Gastrocnemius medialis (tissue), 4 donors: ENCODE measurements around the gene AQP6. TPM values are rescaled to one million over a fixed set of nuclear protein-coding genes. Genes with fewer than 3 reads are reported as not detected.

Experiments used
- ATAC-seq, 2 donors: fragments of 150-250 bp; one replicate each; pipeline ENCODE4 v1.9.1; 2016
- DNase-seq, 2 donors: peaks; one replicate each; pipeline ENCODE4 v3.0.0-alpha.2; 2019
- H3K27ac ChIP-seq, 4 donors: fragments of 200-600 bp; sonication (generic); 1 replicate in 1 of 4; 2 replicates in 3 of 4; pipeline ENCODE4 v1.5.1; 2016 to 2018; ENCODE audit warnings: mild to moderate bottlenecking in 2 of 4, moderate library complexity in 1 of 4
- H3K27me3 ChIP-seq, 3 donors: fragments of 200-600 bp; sonication (generic) in 2 of 3; 1 replicate in 1 of 3; 2 replicates in 2 of 3; pipeline versions ENCODE4 v1.5.1 to v1.6.0; 2016 to 2019; ENCODE audit warnings: mild to moderate bottlenecking in 1 of 3, moderate library complexity in 1 of 3
- H3K36me3 ChIP-seq, 2 donors: fragments of 200-600 bp; sonication (generic) in 1 of 2; one replicate each; pipeline ENCODE4 v1.5.1; 2017 to 2018
- H3K4me1 ChIP-seq, 2 donors: fragments of 200-600 bp; sonication (generic) in 1 of 2; one replicate each; pipeline ENCODE4 v1.5.1; 2016 to 2017; ENCODE audit warnings: mild to moderate bottlenecking in 2 of 2
- H3K4me3 ChIP-seq, 4 donors: fragments of 200-600 bp; sonication (generic) in 3 of 4; 1 replicate in 1 of 4; 2 replicates in 3 of 4; pipeline ENCODE4 v1.5.1; 2016 to 2019; ENCODE audit warnings: mild to moderate bottlenecking in 2 of 4
- H3K9me3 ChIP-seq, 3 donors: fragments of 200-600 bp; sonication (generic) in 2 of 3; 1 replicate in 1 of 3; 2 replicates in 2 of 3; pipeline ENCODE4 v1.5.1; 2016 to 2019
- POLR2A ChIP-seq, 2 donors: fragments of 450-650 bp; IDR thresholded peaks; one replicate each; pipeline ENCODE4 v1.6.1; 2017; ENCODE audit warnings: antibody characterized with exemption in 2 of 2, mild to moderate bottlenecking in 2 of 2, moderate library complexity in 2 of 2
- in situ Hi-C, 4 donors: fragments of 200-750 bp; cut with MboI; loops; one replicate each; pipeline versions ENCODE4 v1.15.0 to v1.8.0; 2017; ENCODE audit warnings: low sequenced_read_pairs in 4 of 4
- intact Hi-C: fragments of 100-400 bp; cut with DNase I; formaldehyde crosslinking; loops from one replicate; pipeline ENCODE4 v1.15.1; 2023; ENCODE audit warnings: low total_unique reads
- total RNA-seq, 4 donors: library from RNA; depleted of rRNA; stranded (reverse); fragments of >200 nt; gene quantifications; one replicate each; pipeline versions ENCODE4 v1.1.0 to v1.2.3, GENCODE V29; 2016
- TF ChIP-seq, protein P1 (sequence below), 5 experiments: fragments of 450-650 bp in 3 of 5; fragments of 200-600 bp in 2 of 5; sonication (generic) in 2 of 5; IDR thresholded peaks in 4 of 5; conservative IDR thresholded peaks in 1 of 5; 1 replicate in 4 of 5; 2 replicates in 1 of 5; pipeline ENCODE4 v1.5.1; 2016 to 2019; ENCODE audit warnings: antibody characterized with exemption in 5 of 5, mild to moderate bottlenecking in 3 of 5, moderate library complexity in 3 of 5

Gene AQP6
- total RNA-seq, 4 donors from 2014 or later, result not detected

DNA sequence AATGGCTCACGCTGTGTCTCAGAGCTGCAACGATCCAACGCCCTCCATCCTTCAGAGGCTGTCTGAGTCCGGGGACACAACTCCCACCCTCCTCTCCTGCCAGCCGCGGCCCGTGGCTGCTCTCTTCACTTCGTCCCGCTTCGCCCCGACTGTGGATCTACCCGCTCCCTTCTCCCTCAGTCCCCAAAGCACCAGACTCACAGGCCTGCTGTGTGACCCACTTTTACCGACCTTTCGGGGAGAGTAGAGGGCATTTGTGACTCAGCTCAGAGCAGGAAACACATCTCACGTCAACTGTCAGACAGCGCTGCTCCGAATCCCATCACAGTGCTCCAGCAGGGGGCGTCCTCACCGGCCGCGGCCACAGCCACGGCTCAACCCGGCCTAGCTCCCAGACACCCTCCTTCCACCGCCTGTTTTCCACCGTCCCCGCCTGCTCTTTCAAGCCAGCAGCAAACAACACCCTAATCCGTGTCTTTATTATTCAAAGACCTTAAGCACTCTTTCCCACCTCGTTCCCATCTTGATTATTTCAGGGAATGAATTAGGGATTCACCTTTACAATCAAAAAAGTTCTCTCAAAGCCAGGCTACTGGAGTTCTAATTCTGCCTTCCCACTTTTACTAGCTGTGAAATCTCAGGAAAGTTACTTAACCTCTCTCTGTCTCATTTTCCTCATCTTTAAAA is 27.2 kb upstream of the AQP6 start:
- Histone ChIP-seq H3K36me3 (no peaks in the 10 kb centered on the region), H3K27me3 (no peaks in the 10 kb centered on the region), H3K27ac (no peak overlapping the region), H3K4me1 (no peaks in the 10 kb centered on the region), H3K9me3 (no peaks in the 10 kb centered on the region), H3K4me3 (peak overlapping the region in 3 of 4 donors; percentile 22 to 32 (median 23))
- TF ChIP-seq, protein P1, sequence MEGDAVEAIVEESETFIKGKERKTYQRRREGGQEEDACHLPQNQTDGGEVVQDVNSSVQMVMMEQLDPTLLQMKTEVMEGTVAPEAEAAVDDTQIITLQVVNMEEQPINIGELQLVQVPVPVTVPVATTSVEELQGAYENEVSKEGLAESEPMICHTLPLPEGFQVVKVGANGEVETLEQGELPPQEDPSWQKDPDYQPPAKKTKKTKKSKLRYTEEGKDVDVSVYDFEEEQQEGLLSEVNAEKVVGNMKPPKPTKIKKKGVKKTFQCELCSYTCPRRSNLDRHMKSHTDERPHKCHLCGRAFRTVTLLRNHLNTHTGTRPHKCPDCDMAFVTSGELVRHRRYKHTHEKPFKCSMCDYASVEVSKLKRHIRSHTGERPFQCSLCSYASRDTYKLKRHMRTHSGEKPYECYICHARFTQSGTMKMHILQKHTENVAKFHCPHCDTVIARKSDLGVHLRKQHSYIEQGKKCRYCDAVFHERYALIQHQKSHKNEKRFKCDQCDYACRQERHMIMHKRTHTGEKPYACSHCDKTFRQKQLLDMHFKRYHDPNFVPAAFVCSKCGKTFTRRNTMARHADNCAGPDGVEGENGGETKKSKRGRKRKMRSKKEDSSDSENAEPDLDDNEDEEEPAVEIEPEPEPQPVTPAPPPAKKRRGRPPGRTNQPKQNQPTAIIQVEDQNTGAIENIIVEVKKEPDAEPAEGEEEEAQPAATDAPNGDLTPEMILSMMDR (IDR thresholded peaks at IDR 0.05 in 4 of 5, conservative IDR thresholded peaks at IDR 0.05 in 1 of 5), result peak; percentile 29 to 78 (median 66)
- no peak for TF ChIP-seq POLR2A (IDR thresholded peaks at IDR 0.05)
- ATAC-seq, result peak; percentile 84 to 92
- DNase-seq, result peak; percentile 29 to 53
- in situ Hi-C loops, result no loop called here
- intact Hi-C loops, result no loop called here

DNA sequence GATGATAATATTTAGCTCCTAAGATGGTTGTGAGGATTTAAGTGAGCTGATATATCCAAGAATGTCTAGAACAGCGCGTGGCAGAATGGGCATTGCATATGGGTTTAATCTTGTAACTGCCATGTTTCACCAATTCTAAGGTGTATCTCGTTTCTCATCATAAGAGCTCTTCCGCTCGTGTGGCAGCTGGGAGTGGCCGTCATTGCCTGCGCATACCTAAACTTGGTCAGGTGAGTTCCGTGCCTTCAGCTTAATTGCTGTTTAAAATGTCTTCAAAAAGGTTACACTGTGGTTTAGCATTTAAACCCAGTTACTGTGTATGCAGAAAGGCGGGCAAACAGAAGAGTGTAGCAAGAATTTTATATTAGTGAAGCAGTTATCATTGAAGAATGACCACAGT is 26.7 kb upstream of the AQP6 start:
- in situ Hi-C loops, result no loop called here
- DNase-seq (no peak), ATAC-seq (no peak)
- Histone ChIP-seq H3K9me3 (no peaks in the 10 kb centered on the region), H3K4me1 (no peaks in the 10 kb centered on the region), H3K27ac (no peak overlapping the region), H3K36me3 (no peaks in the 10 kb centered on the region), H3K4me3 (no peak overlapping the region), H3K27me3 (no peaks in the 10 kb centered on the region)
- intact Hi-C loops, result no loop called here
- TF ChIP-seq, protein P1 (IDR thresholded peaks at IDR 0.05 in 4 of 5, conservative IDR thresholded peaks at IDR 0.05 in 1 of 5), result no peak
- TF ChIP-seq POLR2A (IDR thresholded peaks at IDR 0.05), result no peak

DNA sequence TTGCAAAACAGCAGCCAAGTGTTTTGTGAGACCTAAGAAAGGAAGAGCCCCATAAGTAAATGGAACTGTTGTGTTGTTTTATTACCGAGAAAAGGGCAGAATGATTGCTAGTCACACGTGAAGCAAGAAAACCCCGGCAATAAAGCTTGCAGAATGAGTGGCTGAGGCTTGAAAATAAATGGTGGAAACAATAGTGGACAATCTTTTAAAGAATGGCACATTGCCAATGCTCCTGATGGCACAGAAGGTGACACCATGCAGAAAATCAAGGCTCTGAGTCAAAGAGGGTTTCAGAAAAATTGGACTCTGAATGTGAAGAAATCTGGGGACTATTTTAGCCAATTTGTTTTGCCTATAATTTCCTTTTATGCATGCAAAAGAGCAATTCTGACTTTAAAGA is 26.2 kb upstream of the AQP6 start:
- Histone ChIP-seq H3K4me3 (no peak overlapping the region), H3K27ac (no peak overlapping the region), H3K27me3 (no peaks in the 10 kb centered on the region), H3K36me3 (no peaks in the 10 kb centered on the region), H3K4me1 (no peaks in the 10 kb centered on the region), H3K9me3 (no peaks in the 10 kb centered on the region)
- DNase-seq, result no peak
- no peak for ATAC-seq
- intact Hi-C loops (no loop called here), in situ Hi-C loops (no loop called here)
- TF ChIP-seq, protein P1 (IDR thresholded peaks at IDR 0.05 in 4 of 5, conservative IDR thresholded peaks at IDR 0.05 in 1 of 5), result no peak
- no peak for TF ChIP-seq POLR2A (IDR thresholded peaks at IDR 0.05)

DNA sequence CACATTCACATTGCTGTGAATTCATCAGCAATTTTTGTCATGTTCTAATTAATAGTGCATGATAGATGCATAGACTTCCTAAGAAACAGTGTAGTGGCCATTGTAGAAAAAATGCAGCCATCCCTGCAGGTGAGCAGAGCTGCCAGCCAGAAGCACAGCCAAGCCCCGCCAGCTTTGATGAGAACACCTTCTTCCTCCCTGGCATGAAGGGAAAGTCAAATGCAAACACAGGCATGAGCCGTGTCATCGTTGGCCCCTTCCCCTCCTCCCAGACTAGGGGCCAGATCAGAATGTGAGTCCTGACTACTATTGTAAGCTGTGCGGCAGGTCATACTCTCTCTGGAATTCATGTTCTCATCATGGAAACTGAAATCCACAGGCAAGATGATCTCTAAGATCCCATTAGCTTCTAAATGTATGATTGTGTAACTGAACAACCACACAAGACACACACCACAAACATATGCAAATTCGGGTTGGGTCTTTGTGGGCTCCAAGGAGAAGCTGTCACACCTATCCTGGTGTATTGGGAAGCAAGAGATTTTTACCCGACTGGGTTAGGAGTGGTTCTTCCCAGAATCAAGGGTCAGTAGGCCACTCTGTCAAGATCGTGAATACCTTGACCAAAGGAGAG is 25.0 kb upstream of the AQP6 start:
- Histone ChIP-seq H3K36me3 (no peaks in the 10 kb centered on the region), H3K4me1 (no peaks in the 10 kb centered on the region), H3K27ac (no peak overlapping the region), H3K4me3 (no peak overlapping the region), H3K9me3 (no peaks in the 10 kb centered on the region), H3K27me3 (no peaks in the 10 kb centered on the region)
- no peak for ATAC-seq
- DNase-seq, result no peak
- in situ Hi-C loops (no loop called here), intact Hi-C loops (no loop called here)
- no peak for TF ChIP-seq POLR2A (IDR thresholded peaks at IDR 0.05)
- TF ChIP-seq, protein P1 (IDR thresholded peaks at IDR 0.05 in 4 of 5, conservative IDR thresholded peaks at IDR 0.05 in 1 of 5), result no peak
